PFSK-1 (cell line): ENCODE results near the gene DCAF8.

ENCODE experiments used
- FOXP2 ChIP-seq: optimal IDR thresholded peaks from 2 replicates; pipeline ENCODE3; 2011; ENCODE audit warnings: borderline replicate concordance, control low read depth, inconsistent platforms; ENCODE audit not compliant: insufficient read depth; ENCODE audit errors: extremely low read length, extremely low read depth
- POLR2AphosphoS5 ChIP-seq: IDR thresholded peaks from 2 replicates; pipeline ENCODE4 v1.6.1; 2012; ENCODE audit warnings: low read depth, mild to moderate bottlenecking, control low read depth, low read length, moderate library complexity
- SIN3A ChIP-seq: IDR thresholded peaks from 2 replicates; pipeline ENCODE4 v1.6.1; 2012; ENCODE audit warnings: mild to moderate bottlenecking, low read length, moderate library complexity, borderline replicate concordance; ENCODE audit not compliant: insufficient read depth
- TAF1 ChIP-seq: IDR thresholded peaks from 2 replicates; pipeline ENCODE4 v1.6.1; 2012; ENCODE audit warnings: low read length, control low read depth, borderline replicate concordance; ENCODE audit not compliant: insufficient read depth
- TF ChIP-seq, protein P1 (sequence below), 2 experiments: IDR thresholded peaks; 2 replicates each; pipeline versions ENCODE4 v1.6.1 to v1.8.0; 2011 to 2012; ENCODE audit warnings: low read depth in 2 of 2, low read length in 2 of 2, control low read depth in 1 of 2, inconsistent platforms in 1 of 2, mild to moderate bottlenecking in 1 of 2, moderate library complexity in 1 of 2; ENCODE audit not compliant: insufficient read depth in 1 of 2

DCAF8 gene

DNA sequence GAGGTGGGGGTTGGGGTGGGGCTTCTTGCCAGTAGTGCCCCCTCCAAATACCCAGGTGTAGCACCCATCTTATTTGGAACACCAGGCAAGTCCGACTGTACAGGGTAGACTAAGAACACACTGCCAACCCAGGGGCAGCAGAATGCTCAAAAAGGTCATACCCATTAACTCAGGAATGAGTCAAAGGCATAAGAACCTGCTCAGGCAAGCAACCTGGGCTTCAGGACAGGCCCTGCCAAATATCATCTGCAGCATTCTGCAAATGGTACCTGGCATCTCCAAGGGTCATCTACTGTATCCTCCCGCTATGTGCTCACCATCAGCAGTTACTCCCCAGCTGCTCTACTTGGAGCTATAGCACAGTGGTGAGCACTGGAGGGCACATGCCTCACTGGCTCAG, 37.7 kb downstream of the DCAF8 start:
- TF ChIP-seq SIN3A (no peak), FOXP2 (no peak), POLR2AphosphoS5 (no peak), TAF1 (no peak)
- TF ChIP-seq, protein P1, sequence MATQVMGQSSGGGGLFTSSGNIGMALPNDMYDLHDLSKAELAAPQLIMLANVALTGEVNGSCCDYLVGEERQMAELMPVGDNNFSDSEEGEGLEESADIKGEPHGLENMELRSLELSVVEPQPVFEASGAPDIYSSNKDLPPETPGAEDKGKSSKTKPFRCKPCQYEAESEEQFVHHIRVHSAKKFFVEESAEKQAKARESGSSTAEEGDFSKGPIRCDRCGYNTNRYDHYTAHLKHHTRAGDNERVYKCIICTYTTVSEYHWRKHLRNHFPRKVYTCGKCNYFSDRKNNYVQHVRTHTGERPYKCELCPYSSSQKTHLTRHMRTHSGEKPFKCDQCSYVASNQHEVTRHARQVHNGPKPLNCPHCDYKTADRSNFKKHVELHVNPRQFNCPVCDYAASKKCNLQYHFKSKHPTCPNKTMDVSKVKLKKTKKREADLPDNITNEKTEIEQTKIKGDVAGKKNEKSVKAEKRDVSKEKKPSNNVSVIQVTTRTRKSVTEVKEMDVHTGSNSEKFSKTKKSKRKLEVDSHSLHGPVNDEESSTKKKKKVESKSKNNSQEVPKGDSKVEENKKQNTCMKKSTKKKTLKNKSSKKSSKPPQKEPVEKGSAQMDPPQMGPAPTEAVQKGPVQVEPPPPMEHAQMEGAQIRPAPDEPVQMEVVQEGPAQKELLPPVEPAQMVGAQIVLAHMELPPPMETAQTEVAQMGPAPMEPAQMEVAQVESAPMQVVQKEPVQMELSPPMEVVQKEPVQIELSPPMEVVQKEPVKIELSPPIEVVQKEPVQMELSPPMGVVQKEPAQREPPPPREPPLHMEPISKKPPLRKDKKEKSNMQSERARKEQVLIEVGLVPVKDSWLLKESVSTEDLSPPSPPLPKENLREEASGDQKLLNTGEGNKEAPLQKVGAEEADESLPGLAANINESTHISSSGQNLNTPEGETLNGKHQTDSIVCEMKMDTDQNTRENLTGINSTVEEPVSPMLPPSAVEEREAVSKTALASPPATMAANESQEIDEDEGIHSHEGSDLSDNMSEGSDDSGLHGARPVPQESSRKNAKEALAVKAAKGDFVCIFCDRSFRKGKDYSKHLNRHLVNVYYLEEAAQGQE (IDR thresholded peaks at IDR 0.05; ENCODE audit: insufficient read depth in 1 of 2, low read depth in 2 of 2, low read length in 2 of 2): no peak

DNA sequence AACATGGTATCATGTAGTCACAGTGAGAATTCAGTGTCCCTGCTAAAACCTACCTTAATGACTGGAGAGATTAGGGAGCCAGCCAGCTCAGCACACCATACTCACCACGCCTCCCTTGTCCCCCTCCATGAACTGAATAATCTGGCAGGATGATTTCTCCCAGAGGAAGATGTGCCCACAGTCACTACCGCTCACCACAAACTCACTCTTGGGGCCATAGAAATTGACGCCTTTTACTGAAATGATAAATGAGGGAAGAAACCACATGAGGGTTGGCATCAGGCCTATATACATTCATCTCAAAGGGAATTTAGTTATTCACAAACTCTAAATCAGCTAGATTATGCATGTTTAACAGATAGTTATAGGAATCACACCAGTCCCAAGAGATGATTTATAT, 39.8 kb downstream of the DCAF8 start:
- TF ChIP-seq POLR2AphosphoS5 (no peak), SIN3A (no peak), FOXP2 (no peak), TAF1 (no peak)
- TF ChIP-seq, protein P1 (IDR thresholded peaks at IDR 0.05; ENCODE audit: insufficient read depth in 1 of 2, low read depth in 2 of 2, low read length in 2 of 2): no peak

DNA sequence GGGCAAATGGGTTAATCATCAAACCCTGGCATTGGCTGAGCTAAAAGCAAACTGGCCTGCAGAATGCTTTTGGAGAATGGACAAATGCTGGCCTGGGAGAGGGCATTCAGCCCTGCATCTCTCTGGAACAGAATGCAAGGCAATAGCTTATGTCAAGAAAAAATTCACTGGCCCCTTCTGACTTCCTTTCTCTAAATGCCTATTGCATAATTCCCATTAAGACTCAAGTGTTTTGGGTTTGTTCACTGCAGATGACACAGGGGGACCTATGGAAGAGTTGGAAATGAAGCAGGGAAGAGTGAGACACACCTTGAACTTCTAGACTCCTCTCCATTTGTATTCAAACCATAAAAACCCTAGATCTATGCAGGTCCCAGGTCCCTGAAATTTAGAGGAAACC, 41.3 kb downstream of the DCAF8 start:
- TF ChIP-seq, protein P1 (IDR thresholded peaks at IDR 0.05; ENCODE audit: insufficient read depth in 1 of 2, low read depth in 2 of 2, low read length in 2 of 2): no peak
- TF ChIP-seq FOXP2 (no peak), POLR2AphosphoS5 (no peak), TAF1 (no peak), SIN3A (no peak)

DNA sequence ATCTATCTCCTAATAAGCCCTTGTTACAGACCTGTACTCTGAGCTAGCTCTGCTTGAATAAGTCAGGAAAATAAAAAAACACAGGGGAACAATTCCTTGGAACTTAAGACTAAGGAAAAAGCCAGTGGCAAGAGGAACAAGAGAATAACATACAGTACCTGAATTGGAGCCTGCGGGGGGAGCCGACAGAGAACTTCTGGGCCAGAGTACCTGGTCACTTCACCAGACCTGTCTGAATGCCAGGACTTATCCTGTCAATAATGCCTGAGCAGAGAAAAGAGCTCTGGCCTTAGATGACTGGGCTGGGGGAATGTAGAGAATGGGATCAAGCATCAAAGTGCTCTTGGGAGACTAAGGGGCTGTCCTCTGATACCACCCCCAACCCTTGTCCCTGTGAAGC, 42.0 kb downstream of the DCAF8 start:
- no peak for TF ChIP-seq FOXP2
- no peak for TF ChIP-seq TAF1

DNA sequence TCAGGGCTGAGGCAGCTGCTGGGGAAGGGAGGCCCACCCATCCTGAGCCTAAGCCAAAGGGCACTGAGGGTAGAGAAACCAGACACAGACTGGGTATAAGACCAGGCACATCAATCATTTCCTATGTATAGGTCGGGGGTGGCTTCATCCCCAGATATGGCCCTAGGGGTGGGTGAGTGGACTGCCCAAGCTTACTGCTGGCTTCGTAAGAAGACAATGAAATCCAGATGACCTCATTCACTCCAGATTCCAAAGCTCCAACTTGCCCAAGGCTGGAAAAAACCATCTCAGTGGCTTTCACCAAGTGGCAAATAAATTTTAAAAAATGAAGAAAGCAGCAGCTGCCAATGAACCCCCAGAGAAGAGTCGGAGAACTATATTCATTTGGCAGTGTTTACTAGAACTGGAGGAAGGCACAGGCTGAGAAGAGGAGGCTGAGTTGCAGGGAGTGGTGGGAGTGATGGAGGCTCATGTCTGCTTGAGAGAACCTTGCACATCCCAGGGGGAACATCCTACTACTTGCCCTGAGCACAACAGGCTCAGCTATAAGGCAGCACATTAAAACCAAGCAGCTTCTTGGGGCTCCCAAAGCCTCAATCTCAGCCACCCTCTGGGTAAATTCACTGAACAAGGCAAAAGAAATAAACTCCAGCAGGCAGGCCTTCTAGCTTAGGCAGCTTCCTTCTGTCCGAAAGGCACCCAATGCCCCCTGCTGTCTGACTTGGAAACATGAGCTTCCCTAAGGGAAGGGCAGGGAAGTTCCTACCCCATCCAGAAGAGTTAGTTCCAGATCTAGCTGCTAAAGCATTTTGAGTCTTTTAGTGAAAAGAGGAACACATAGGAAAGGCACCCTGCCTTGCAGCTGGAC, 43.1 kb downstream of the DCAF8 start:
- no peak for TF ChIP-seq TAF1
- TF ChIP-seq, protein P1 (IDR thresholded peaks at IDR 0.05; ENCODE audit: insufficient read depth in 1 of 2, low read depth in 2 of 2, low read length in 2 of 2): no peak
- no peak for TF ChIP-seq SIN3A
